A549 (cell line): ENCODE results near the gene NCOA4.

Experiments
- CEBPB ChIP-seq, 2 experiments: fragments of >200 bp in 1 of 2; sonication (Bioruptor Twin) in 1 of 2; formaldehyde crosslinking in 1 of 2; IDR thresholded peaks; 2 replicates each; pipeline ENCODE4 v1.6.1; 2012 to 2016
- CHD2 ChIP-seq: fragments of 150-350 bp; IDR thresholded peaks from 2 replicates; pipeline ENCODE4 v1.6.1; 2014; ENCODE audit warnings: low read length; ENCODE audit not compliant: partially characterized antibody
- CHD4 ChIP-seq: fragments of 200-600 bp; sonication (generic); IDR thresholded peaks from 2 replicates; pipeline ENCODE4 v1.6.1; 2016; ENCODE audit warnings: antibody characterized with exemption, mild to moderate bottlenecking, borderline replicate concordance
- EP300 ChIP-seq, 2 experiments: fragments of >200 bp; sonication (Bioruptor Twin); formaldehyde crosslinking; IDR thresholded peaks; 2 replicates in 1 of 2; 3 replicates in 1 of 2; pipeline ENCODE4 v1.6.1; 2016 to 2017
- ESRRA ChIP-seq: fragments of 150-350 bp; IDR thresholded peaks from 2 replicates; pipeline ENCODE4 v1.6.1; 2014; ENCODE audit warnings: mild to moderate bottlenecking, low read length, borderline replicate concordance
- KDM1A ChIP-seq: fragments of 200-600 bp; sonication (generic); IDR thresholded peaks from 2 replicates; pipeline ENCODE4 v1.6.1; 2016; ENCODE audit warnings: low read depth, mild to moderate bottlenecking
- MAFK ChIP-seq: fragments of 450-650 bp; IDR thresholded peaks from 2 replicates; pipeline ENCODE4 v1.6.1; 2014; ENCODE audit not compliant: partially characterized antibody
- MAZ ChIP-seq: fragments of 150-350 bp; IDR thresholded peaks from 2 replicates; pipeline ENCODE4 v1.6.1; 2014; ENCODE audit warnings: antibody characterized with exemption, low read depth, low read length, borderline replicate concordance
- PHF8 ChIP-seq: fragments of 200-600 bp; sonication (generic); IDR thresholded peaks from 2 replicates; pipeline ENCODE4 v1.6.1; 2016; ENCODE audit warnings: low read depth, mild to moderate bottlenecking, antibody characterized with exemption, moderate library complexity, borderline replicate concordance
- POLR2A ChIP-seq: IDR thresholded peaks from 2 replicates; pipeline ENCODE4 v1.6.1; 2012; ENCODE audit warnings: mild to moderate bottlenecking, low read length
- RAD21 ChIP-seq, 2 experiments: fragments of >200 bp in 1 of 2; sonication (Bioruptor Twin) in 1 of 2; formaldehyde crosslinking in 1 of 2; IDR thresholded peaks in 1 of 2; conservative IDR thresholded peaks in 1 of 2; 2 replicates in 1 of 2; 3 replicates in 1 of 2; pipeline ENCODE4 v1.6.1; 2012 to 2018; ENCODE audit warnings: inconsistent platforms in 1 of 2
- REST ChIP-seq: fragments of 200-600 bp; sonication (generic); IDR thresholded peaks from 2 replicates; pipeline ENCODE4 v1.6.1; 2016; ENCODE audit warnings: antibody characterized with exemption, mild to moderate bottlenecking, moderate library complexity
- TF ChIP-seq, protein P1 (sequence below): fragments of >200 bp; sonication (Bioruptor Twin); formaldehyde crosslinking; IDR thresholded peaks from 3 replicates; pipeline ENCODE4 v1.5.1; 2016

DNA sequence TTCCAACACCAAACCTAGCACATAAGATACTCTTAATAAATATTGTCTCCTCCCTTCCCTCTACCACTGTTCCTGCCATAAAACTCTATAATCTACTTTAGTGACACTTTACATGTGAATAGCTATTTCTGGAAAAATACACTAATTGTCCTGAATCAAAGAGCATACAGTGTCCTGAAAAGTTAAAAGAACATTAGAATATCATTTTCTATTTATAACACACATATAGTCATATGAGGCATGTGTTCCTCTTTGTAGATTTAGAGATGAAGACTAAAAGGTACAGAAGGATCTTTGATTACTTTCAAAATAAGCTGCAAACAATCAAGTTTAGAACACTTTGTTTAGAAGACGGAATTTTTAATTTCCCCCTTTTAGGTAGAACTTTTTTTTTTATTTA, 13.6 kb downstream of the NCOA4 start:
- no peak for TF ChIP-seq REST
- no peak for TF ChIP-seq POLR2A
- no peak for TF ChIP-seq ESRRA
- TF ChIP-seq, protein P1, sequence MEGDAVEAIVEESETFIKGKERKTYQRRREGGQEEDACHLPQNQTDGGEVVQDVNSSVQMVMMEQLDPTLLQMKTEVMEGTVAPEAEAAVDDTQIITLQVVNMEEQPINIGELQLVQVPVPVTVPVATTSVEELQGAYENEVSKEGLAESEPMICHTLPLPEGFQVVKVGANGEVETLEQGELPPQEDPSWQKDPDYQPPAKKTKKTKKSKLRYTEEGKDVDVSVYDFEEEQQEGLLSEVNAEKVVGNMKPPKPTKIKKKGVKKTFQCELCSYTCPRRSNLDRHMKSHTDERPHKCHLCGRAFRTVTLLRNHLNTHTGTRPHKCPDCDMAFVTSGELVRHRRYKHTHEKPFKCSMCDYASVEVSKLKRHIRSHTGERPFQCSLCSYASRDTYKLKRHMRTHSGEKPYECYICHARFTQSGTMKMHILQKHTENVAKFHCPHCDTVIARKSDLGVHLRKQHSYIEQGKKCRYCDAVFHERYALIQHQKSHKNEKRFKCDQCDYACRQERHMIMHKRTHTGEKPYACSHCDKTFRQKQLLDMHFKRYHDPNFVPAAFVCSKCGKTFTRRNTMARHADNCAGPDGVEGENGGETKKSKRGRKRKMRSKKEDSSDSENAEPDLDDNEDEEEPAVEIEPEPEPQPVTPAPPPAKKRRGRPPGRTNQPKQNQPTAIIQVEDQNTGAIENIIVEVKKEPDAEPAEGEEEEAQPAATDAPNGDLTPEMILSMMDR, result no peak
- TF ChIP-seq PHF8, result no peak
- TF ChIP-seq MAFK, result no peak
- TF ChIP-seq EP300 (IDR thresholded peaks at IDR 0.05), result no peak
- TF ChIP-seq CHD4, result no peak
- no peak for TF ChIP-seq CEBPB (IDR thresholded peaks at IDR 0.05)
- TF ChIP-seq KDM1A, result no peak
- no peak for TF ChIP-seq CHD2
- TF ChIP-seq RAD21 (conservative IDR thresholded peaks at IDR 0.05 in 1 of 2, IDR thresholded peaks at IDR 0.05 in 1 of 2), result no peak
- TF ChIP-seq MAZ, result no peak
